HG02938 (cell line): ENCODE results near the gene MAPK13.

ENCODE experiments used
- ATAC-seq: cut with Tn5 transposase; IDR thresholded peaks from one replicate; pipeline ENCODE4 v1.9.1; 2021; ENCODE audit warnings: mild to moderate bottlenecking, moderate library complexity; ENCODE audit not compliant: unreplicated experiment

The MAPK13 gene

GRCh38 chr6:36142971-36143838, 12.9 kb downstream of the MAPK13 start:
- ATAC-seq, result no peak

- no peak for ATAC-seq
Observed at GRCh38 chr6:36145495-36145894, 15.2 kb downstream of the MAPK13 start.

- no peak for ATAC-seq
Observed at GRCh38 chr6:36147294-36147693, 17.0 kb downstream of the MAPK13 start.

GRCh38 chr6:36149476-36149875, 19.2 kb downstream of the MAPK13 start:
- ATAC-seq, result no peak

- ATAC-seq, result no peak
Observed at GRCh38 chr6:36150283-36150682, 20.0 kb downstream of the MAPK13 start.

- ATAC-seq, result no peak
Observed at GRCh38 chr6:36154286-36154685, 24.0 kb downstream of the MAPK13 start.

GRCh38 chr6:36155662-36156061, 25.3 kb downstream of the MAPK13 start:
- ATAC-seq, result no peak

GRCh38 chr6:36160147-36160760, 29.9 kb downstream of the MAPK13 start:
- no peak for ATAC-seq

- no peak for ATAC-seq
Observed at GRCh38 chr6:36169023-36170007, 39.0 kb downstream of the MAPK13 start.

- no peak for ATAC-seq
Observed at GRCh38 chr6:36170704-36171103, 40.4 kb downstream of the MAPK13 start.

- ATAC-seq, result no peak
Observed at GRCh38 chr6:36171573-36171972, 41.3 kb downstream of the MAPK13 start.

- ATAC-seq, result no peak
Observed at GRCh38 chr6:36177166-36177565, 46.9 kb downstream of the MAPK13 start.

GRCh38 chr6:36178544-36178943, 48.2 kb downstream of the MAPK13 start:
- ATAC-seq, result no peak

GRCh38 chr6:36180126-36180525, 49.8 kb downstream of the MAPK13 start:
- no peak for ATAC-seq

- no peak for ATAC-seq
Observed at GRCh38 chr6:36184311-36184710, 54.0 kb downstream of the MAPK13 start.

- no peak for ATAC-seq
Observed at GRCh38 chr6:36186199-36186598, 55.9 kb downstream of the MAPK13 start.

GRCh38 chr6:36187446-36187845, 57.1 kb downstream of the MAPK13 start:
- no peak for ATAC-seq
